HG02759 (cell line): ENCODE measurements around the gene PPARD.
"Not testable (repeated sequence)": the region's sequence is repeated elsewhere in the genome, so short reads cannot be mapped to it uniquely, and the experiment has no call there.

Experiments
- ATAC-seq: cut with Tn5 transposase; IDR thresholded peaks from one replicate; pipeline ENCODE4 v1.9.1; 2021; ENCODE audit warnings: mild to moderate bottlenecking, moderate library complexity; ENCODE audit not compliant: unreplicated experiment

Gene PPARD

DNA sequence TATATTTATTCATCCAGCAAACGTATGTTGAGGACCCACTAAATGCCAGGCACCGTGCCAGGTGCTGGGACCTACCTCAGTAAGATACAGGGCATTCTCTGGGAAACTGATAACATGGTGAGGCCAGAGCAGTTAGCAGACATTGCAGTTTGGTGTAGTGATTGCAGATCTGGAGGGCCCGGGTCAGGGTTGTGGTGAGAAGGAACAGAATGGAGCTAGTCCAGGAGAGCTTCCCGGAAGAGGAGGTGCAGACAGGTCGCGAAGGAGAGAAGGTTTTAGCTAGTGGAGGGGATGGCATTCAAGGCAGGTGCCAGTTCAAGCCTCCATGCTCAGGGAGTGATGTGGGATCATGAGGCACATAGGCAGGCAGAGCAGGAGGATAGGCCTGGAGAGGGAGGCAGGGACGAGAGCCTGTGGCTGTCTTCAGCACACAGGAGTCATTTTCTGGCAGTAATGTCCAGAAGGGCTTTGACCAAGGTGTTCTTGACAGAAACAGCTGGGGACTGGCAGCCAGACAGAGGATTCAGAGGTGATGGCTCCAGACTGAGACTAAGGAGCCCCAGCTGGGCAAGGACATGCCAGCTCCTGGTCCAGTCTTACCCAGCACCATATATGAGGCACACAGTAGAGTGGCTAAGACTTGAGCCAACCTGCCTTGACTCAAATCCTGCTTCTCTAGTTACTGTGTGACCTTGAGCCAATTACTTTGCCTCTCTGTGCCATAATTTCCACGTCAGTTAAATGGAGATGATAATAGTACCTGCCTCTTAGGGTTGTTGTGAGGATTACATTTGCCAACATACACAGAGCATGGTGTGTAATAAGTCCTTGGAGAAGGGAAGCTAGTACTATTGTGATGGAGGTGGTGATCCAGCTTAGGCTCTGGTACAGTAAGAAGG lies 61.4 kb downstream of the PPARD start:
- no peak for ATAC-seq

DNA sequence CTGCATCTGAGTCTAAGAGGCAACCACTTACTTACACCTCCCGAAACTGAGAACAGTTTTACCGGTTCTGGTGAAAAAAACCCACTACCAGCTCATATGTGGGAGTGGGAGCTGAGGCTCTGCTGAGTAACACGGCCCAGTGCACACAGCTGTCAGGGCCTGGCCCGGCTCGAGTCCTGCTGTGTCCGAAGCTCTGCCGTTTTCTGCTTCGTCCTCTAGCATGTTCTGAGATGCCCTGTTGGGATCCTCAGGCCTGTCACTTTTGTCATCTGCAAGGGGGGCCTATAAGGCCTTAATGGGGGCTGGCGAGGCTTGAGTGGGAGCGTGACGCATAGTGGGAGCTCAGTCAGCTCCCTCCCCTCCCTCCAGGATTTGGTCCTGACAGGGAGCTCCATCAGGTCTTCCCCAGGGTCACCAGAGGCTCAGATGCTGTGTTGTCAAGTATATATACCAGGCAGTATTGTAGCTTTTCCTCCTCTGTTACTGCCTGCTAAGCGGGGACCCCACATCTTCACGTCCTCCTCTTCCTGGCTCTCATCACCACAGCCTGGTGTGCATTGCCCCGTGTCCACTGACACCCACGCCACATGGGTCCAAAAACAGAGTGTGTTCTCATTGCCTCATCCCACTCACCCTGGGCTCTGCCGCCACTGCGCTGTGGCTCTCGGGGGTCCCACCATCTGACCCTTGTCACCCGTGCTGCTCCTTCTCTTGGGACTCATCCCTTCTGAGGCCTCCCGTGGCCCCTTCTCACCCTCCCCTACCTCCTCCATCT lies 64.5 kb downstream of the PPARD start:
- ATAC-seq: no peak

GRCh38 chr6:35409245-35409644 lies 66.9 kb downstream of the PPARD start:
- ATAC-seq: no peak

- ATAC-seq: no peak
Observed at GRCh38 chr6:35410131-35410530, 67.8 kb downstream of the PPARD start.

GRCh38 chr6:35411066-35411465 lies 68.7 kb downstream of the PPARD start:
- ATAC-seq: no peak

GRCh38 chr6:35412102-35412501 lies 69.7 kb downstream of the PPARD start:
- no peak for ATAC-seq

DNA sequence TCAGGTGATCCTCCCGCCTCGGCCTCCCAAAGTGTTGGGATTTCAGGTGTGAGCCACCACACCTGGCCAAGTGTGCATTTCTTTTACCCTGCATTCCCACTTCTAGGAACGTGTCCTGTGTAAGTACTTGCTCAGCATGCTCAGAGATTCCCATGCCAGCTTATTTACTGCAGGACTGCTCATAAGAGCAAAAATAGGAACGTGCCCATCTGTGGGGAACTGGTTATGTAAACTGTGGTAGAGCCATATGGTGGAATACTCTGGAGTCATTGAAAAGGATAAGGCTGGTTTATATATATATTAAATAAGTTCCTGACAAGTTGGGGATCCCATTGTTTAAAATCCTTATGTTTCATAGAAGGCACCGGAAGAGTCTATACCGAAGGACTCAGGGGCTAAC lies 71.6 kb downstream of the PPARD start:
- no peak for ATAC-seq

GRCh38 chr6:35415065-35415891 lies 72.9 kb downstream of the PPARD start:
- no peak for ATAC-seq

DNA sequence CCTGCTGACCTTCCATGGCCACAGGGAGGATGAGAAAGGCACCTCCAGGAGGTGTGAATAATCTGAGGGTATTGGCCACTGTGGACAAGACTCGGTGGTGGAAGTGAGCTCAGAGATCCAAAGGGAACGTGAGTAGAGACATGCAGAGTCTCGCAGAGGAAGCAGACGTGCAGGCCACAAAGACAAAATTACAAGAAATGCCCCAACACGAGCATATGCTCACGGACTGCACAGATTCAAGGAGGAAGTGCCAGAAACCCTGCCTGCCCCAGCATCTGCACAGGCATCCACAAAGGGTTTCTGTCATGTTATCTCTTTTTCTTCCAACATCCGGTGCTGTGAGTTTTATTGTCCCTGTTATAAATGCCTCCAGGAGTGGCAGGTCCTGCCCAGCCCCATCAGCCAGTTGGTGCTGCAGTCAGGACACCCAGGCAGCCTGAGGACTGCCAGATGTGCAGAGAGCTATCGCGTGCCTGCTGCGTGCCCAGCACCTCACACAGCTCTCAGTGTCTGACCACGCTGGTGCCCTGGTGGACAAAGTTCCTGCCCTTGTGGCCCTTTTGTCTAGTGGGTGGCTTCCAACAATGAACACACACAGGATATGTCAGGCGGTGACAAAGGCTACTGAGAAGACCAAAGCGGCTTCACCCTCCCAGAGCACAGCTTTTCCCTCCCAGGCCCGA lies 75.8 kb downstream of the PPARD start:
- ATAC-seq: no peak

GRCh38 chr6:35419417-35419816 lies 77.1 kb downstream of the PPARD start:
- ATAC-seq: no peak

DNA sequence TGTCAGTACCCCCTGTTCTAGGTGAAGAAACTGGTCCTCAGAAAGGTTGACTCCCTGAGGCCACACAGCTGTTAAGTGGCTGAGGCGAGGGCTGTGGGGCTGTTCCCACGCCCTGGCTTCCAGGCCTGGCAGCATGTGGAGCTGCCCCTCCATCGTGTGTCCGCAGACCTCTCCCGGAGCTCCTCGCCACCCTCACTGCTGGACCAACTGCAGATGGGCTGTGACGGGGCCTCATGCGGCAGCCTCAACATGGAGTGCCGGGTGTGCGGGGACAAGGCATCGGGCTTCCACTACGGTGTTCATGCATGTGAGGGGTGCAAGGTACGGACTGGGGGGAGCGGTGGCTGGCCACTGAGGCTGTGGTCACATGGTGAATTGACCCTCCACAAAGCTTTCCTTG lies 77.6 kb downstream of the PPARD start:
- no peak for ATAC-seq

DNA sequence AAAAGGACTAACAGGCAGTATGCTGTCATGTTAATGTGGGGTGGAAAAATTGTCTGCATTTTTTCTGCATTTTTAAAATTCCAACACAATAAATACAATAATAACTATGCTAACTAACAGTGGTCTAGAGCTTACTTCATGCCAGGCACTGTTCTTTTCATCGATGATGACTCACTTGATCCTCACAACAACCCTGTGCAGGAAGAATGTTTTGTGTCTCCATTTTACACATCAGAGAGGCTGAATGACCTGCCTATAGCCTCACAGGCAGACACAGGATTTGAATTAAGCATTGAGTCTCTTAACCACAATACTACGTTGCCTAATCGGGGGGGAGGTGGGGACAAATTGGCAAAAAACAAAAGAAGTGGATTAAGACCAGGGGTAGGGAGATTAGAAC lies 82.9 kb downstream of the PPARD start:
- ATAC-seq: no peak

DNA sequence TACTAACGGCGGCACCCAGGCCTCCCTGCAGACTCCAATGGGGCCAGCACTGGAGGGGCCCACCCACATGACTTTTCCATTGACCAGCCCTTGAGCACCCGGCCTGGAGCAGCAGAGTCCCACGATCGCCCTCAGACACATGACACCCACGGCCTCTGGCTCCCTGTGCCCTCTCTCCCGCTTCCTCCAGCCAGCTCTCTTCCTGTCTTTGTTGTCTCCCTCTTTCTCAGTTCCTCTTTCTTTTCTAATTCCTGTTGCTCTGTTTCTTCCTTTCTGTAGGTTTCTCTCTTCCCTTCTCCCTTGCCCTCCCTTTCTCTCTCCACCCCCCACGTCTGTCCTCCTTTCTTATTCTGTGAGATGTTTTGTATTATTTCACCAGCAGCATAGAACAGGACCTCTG lies 83.7 kb downstream of the PPARD start:
- ATAC-seq: no peak

DNA sequence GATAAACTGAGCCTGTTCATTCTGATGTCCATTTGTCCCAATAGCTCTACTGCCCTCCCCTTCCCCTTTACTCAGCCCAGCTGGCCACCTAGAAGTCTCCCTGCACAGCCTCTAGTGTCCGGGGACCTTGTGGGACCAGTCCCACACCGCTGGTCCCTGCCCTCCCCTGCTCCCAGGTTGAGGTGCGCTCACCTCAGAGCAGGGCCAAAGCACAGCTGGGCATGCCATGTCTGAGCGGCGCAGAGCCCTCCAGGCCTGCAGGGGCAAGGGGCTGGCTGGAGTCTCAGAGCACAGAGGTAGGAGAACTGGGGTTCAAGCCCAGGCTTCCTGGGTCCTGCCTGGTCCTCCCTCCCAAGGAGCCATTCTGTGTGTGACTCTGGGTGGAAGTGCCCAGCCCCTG lies 85.1 kb downstream of the PPARD start:
- no peak for ATAC-seq

DNA sequence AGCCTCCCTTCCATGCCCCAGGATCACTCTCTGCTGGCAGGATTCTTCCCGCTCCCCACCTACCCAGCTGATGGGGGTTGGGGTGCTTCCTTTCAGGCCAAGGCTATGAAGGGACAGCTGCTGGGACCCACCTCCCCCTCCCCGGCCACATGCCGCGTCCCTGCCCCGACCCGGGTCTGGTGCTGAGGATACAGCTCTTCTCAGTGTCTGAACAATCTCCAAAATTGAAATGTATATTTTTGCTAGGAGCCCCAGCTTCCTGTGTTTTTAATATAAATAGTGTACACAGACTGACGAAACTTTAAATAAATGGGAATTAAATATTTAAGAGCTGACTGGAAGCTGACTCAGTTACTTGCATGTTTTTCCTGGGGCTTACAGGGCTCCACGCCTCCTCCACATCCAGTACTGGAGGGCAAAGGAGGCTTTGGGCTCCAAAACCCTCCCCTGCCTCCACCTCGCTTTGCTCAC lies 85.5 kb downstream of the PPARD start:
- ATAC-seq: no peak

DNA sequence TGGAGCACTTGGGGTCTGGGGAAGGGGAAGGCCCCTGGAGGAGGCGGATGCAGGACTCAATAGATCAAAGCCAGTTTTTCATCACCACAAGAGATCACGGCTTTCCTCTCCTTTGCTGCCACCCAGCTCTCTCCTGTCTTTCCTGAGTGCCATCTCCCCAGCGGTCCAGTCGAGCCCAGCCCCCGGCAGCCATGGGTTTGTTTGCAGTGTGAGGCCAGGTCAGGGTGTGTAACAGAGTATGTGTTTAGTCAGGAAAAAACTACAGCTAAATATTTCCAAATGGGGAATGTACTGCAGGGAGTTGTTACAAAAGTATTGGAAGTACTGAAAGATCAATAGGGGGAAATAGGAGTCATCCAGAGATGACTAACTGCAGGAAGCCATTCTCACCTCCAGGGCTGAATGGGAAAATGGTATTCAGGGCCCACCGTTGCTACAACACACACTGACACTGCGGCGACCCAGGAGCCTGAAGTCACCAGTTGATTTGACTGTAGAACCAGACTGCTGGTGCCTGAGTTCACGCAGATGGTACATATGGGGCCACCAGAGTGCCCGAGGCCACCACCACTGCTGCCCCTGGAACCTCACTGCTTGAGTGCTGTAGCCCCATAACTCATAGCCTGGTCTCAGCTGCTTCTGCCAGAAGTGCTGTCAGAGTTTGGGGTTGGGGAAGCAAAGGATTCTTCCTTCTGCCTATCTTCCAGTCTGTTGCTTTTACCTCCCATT lies 86.2 kb downstream of the PPARD start:
- no peak for ATAC-seq

GRCh38 chr6:35429463-35429862 lies 87.1 kb downstream of the PPARD start:
- ATAC-seq: no peak

- ATAC-seq: no peak
Observed at GRCh38 chr6:35432291-35432690, 89.9 kb downstream of the PPARD start.

DNA sequence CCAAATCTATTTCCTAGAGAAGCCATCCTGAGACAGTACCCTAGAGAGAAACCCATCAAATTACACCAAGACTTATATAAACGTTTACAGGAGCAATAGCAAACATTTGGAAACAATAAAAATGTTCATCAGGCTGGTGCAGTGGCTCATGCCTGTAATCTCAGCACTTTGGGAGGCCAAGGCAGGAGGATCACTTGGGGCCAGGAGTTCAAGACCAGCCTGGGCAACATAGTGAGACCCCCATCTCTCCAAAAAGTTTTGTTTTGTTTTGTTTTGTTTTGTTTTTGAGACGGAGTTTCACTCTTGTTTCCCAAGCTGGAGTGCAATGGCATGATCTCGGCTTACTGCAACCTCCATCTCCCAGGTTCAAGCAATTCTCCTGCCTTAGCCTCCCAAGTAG lies 90.3 kb downstream of the PPARD start:
- not testable (repeated sequence) for ATAC-seq
